Sigmoid colon (tissue), 4 donors: ENCODE results near the gene FRAS1.

Experiments used
- CTCF ChIP-seq, 4 experiments: fragments of 450-650 bp in 3 of 4; fragments of 200-600 bp in 1 of 4; IDR thresholded peaks; one replicate each; pipeline ENCODE4 v1.5.1; 2016 to 2019; ENCODE audit warnings: antibody characterized with exemption in 4 of 4, mild to moderate bottlenecking in 3 of 4, moderate library complexity in 2 of 4
- EP300 ChIP-seq, 4 donors: sonication (generic); formaldehyde crosslinking; IDR thresholded peaks; one replicate each; pipeline ENCODE4 v1.6.1; 2017; ENCODE audit warnings: antibody characterized with exemption in 4 of 4
- POLR2A ChIP-seq, 2 donors: fragments of 450-650 bp; IDR thresholded peaks; one replicate each; pipeline ENCODE4 v1.6.1; 2016; ENCODE audit warnings: antibody characterized with exemption in 2 of 2, mild to moderate bottlenecking in 2 of 2, moderate library complexity in 2 of 2
- POLR2AphosphoS5 ChIP-seq, 4 donors: sonication (generic); formaldehyde crosslinking; IDR thresholded peaks; one replicate each; pipeline ENCODE4 v1.6.1; 2017; ENCODE audit warnings: antibody characterized with exemption in 4 of 4

- TF ChIP-seq POLR2A (IDR thresholded peaks at IDR 0.05): no peak
- TF ChIP-seq CTCF (IDR thresholded peaks at IDR 0.05): no peak
- no peak for TF ChIP-seq EP300 (IDR thresholded peaks at IDR 0.05)
- TF ChIP-seq POLR2AphosphoS5 (IDR thresholded peaks at IDR 0.05): no peak
Measured at GRCh38 chr4:78525559-78525958, 468.4 kb downstream of the FRAS1 start.
